GM21423 (cell line): ENCODE data around the gene ILF2.
"Not testable (repeated sequence)": the region's sequence is repeated elsewhere in the genome, so short reads cannot be mapped to it uniquely, and the experiment has no call there.

Experiments used
- ATAC-seq: cut with Tn5 transposase; IDR thresholded peaks from one replicate; pipeline ENCODE4 v1.9.1; 2021; ENCODE audit warnings: mild to moderate bottlenecking, moderate library complexity; ENCODE audit not compliant: unreplicated experiment

Gene ILF2

GRCh38 chr1:153679337-153680119 lies 8.7 kb upstream of the ILF2 start:
- no peak for ATAC-seq

- no peak for ATAC-seq
Measured at GRCh38 chr1:153678519-153679336, 7.9 kb upstream of the ILF2 start, which contains the start of gene NPR1. Gene NPR1 (plus strand): TSS chr1:153678688. CDS start chr1:153679109, 421 bp downstream.

DNA sequence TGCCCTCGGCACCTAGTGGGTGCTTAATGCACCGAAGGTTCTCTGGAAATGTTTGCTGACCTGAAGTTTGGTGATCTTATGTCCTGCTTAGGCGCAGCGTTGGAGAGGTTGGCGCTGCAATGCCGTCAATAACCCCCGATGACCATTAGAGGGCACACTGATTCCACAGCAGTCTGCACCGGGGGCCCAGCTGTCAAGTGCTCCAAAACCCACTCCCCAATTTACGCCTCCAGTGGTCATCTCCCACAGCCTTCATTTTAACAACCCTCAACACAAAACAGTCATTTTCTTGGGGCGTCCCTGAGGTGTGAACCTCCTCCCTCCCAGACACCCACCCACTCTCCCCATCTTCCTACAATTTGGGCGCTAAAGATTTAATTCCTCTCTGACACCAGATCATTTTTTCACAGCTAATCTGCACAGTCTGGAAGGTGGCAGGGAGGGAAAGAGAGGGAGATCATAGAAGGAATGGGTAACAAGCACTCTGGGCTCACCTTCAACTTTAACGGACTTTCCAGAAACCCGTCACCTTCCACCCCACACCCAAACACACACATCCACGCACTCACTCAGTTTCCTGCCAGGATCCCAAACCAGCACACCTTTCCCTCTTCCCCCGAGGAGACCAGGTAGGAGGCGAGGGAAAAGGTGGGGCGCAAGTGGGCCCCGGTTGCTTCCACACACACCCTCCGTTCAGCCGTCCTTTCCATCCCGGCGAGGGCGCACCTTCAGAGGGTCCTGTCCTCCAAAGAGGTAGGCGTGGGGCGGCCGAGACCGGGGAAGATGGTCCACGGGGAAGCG lies 7.1 kb upstream of the ILF2 start:
- ATAC-seq: no peak

- ATAC-seq: no peak
Measured at GRCh38 chr1:153673511-153673910, 2.7 kb upstream of the ILF2 start.

GRCh38 chr1:153671628-153672353 lies 998 bp upstream of the ILF2 start:
- ATAC-seq: peak; percentile 13

DNA sequence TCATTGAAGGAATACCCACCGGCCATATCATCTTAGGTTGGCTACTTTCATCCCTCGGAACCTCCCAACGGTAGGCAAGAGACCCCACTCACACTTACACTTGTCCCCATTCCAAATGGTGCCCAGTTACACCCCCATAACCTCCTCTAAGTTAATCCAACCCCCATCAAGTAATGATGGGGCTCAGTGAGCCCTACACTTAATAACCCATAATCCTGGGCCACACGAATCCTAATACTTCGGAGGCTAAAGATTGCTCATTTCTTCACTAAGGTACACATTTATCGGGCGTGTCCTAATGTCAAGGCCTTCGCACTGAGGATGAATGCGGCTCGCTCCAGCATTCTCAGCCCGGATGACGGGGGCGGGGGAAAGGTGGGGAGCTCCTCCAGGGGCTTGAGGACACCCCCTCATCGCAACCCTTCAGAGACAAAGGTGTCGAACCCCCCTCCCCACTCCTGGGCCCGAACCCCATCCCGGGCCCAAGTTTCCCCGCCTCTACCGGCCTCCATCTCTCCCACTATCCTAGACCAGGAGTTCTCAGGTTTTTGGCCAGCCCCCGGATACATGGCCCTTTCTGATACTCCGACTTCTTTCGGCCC lies 435 bp downstream of the ILF2 start:
- no peak for ATAC-seq

DNA sequence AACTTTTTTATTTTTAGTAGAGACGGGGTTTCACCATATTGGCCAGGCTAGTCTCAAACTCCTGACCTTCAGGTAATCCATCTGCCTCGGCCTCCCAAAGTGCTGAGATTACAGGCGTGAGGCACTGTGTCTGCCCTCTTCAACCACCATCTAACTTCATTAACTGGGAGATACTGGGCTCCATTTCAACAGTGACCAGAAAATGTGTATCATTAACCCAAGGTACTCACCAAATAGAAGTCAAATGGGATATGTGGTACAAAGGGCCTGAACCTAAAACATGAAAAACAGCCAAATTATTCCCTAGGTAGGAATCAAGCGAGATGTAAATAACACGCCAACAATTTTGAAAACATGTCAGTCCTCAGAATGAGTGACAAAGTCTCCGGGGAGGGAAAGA lies 1.2 kb downstream of the ILF2 start:
- no peak for ATAC-seq

DNA sequence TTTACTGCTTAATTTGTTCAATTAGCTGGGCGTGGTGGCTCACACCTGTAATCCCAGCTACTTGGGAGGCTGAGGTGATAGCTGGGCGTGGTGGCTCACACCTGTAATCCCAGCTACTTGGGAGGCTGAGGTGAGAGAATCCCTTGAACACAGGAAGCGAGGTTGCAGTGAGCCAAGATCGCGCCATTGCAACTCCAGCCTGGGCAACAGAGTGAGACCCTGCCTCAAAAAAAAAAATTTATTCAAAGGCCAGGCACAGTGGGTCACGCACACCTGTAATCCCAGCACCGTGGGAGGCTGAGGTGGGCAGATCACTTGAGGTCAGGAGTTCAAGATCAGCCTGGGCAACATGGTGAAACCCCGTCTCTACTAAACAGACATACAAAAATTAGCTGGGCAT lies 2.1 kb downstream of the ILF2 start:
- not testable (repeated sequence) for ATAC-seq

GRCh38 chr1:153667439-153667838 lies 3.4 kb downstream of the ILF2 start:
- ATAC-seq: no peak

DNA sequence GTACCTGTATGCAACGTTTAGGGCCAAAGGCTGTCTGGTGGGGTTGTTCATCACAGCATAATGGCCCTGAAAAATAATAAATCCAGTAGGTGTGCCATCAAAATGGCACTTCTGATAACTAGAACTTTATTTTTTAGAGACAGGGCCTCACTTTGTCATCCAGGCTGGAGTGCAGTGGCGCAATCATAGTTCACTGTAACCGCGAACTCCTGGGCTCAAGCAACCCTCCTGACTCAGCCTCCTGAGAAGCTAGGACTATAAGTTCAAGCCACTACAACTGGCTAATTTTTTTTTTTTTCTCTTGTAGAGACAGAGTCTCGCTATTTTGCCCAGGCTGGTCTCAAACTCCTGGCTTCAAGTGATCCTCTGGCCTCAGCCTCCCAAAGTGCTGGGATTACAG lies 7.6 kb downstream of the ILF2 start:
- ATAC-seq: no peak

DNA sequence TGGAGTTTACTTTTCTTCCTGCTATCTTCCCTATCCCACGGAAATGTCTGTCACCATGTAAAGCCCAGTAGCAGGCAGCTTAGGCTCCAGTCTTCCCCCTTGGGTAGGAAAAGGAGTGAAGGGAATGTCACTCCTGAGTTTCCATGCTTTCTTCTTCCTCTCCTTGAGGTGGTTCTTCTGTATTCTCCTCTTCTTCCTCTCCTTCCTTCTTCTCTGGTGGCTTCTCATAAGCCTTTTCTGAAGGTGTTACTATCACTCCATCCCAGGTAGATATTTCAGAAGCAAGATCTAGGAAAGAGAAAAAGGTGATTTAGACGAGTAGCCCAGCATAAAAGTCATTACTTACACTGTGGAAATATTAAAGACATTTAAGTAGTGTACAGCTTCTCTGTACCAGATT lies 8.5 kb downstream of the ILF2 start:
- ATAC-seq: no peak

GRCh38 chr1:153661111-153661708 lies 9.6 kb downstream of the ILF2 start:
- no peak for ATAC-seq

- ATAC-seq: no peak
Measured at GRCh38 chr1:153659656-153660055, 11.1 kb downstream of the ILF2 start.

DNA sequence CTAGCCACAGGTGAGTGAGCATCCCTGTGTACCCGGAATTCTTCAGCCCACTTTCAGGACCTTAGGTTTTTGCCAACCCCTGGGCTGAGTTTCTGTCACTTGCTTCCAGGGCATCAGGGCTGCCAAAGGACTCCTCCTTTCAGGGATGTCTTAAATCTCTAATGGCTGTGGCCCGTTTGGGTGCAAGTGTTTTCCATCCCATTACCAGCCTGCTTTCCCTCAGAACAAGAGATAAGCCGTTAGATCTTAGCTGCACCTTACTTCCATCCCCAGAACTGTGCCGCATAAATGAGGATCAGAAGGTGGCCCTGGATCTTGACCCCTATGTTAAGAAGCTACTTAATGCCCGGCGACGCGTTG lies 11.6 kb downstream of the ILF2 start:
- ATAC-seq: no peak

GRCh38 chr1:153658400-153659174 lies 12.2 kb downstream of the ILF2 start, which contains the start of gene SNAPIN:
Gene SNAPIN (plus strand): TSS chr1:153658703. CDS start chr1:153658744, 41 bp downstream.
- ATAC-seq: peak; percentile 92

DNA sequence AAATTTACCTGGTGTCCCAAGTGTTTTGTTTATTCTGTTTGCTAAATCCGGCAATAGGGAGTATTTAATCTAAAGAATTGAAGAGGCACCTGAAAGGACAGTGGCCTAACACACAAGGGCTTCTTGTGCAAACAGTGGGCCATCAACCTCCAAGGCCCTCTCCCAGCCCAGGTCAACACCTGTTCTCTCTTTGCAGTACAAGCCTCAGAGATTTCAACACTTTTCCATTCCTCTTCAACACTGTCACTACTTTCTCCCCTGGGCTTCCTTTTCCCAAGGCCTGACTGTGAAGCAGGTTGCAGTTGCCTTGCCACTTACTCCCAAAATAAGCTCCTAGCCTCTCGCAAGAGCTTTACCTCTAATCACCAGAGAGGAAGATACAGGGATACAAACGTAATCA lies 15.5 kb downstream of the ILF2 start:
- no peak for ATAC-seq

DNA sequence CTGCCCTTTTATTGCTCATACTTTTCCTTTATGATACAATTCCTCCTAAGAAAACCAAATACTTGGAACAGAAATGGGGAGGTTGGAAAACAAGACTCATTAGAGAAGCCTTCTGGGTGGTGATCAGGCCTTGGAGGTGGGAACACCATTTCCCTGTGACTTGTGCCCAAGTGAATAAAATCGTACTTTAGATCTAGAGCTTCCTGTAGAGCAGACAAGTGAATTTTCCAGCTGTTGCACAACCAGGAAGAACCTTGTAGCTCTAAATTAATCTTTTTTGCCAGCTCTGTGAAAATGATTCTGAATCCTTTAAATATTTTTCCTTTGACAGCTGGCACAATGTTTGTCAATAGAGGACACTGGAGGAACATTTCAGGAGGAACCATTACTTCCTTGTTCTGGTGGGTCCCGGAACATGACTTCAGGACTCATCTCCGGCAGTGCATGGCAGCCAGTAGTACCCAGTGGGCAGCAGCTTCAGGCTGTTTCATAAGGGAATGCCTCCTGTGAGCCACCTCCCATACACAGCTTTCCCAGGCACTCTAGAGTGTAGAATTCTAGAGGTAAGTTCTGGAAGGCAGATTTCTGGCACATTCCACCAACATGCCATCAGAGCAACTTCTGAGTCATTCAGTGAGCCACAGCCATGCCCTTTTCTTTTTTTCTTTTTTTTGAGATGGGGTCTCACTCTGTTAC lies 17.8 kb downstream of the ILF2 start:
- ATAC-seq: no peak

DNA sequence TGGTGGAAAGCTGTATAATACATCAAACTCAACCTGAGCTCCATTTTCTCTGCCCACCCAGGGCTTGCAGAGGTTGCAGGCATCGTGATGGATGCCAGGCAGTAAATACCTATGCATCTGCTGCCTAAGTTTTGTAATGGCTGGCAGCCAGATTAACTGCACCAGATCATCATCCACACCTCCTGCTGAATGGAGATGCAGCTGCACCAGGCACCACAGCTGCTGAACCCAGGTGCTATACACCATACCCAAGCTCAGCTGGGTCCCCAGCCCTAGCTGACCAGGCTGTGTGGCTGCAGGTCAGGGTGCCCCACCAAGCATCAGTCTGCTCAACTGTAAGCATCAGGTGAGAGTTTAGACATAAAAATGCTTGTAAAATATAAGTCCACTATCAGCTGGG lies 19.0 kb downstream of the ILF2 start:
- no peak for ATAC-seq

DNA sequence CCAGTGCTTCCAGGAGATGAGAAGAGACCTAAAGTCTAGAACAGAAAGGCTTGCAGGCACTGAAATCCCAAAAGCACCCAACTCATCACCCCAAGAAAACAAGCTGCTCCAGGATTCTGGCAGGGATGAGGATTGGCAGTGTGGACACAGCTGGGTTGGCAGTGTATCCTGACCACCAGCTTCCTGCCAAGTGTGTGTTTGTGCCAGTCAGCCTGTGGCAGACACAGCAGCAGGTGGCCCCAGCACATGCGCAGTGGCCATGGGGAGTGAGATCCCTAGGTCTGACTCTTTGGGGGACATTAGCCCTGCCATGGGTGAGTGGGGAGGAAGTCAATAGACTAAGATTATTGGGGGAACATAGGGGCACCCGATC lies 20.9 kb downstream of the ILF2 start:
- no peak for ATAC-seq
